ENCODE results near the gene NDUFS8.

DNA sequence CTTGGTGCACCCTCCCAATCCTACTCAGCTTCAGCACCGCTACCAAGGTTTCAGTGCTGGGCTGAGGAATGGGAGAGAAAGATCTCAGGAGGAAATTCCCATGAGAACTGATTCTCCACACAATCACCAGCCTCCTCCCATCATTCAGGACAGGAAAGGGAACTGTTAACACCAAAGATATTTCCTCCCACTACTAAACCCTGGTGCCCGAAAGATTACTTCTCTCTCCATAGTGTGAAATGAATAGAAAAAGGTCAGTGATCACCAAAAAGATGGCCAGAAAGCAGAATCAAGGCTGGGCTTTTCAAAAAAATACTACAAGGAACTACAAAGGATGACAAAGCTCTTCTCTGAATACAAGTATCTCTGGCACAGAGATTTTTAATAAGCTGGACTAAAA, 34.4 kb downstream of the NDUFS8 start:
- TF ChIP-seq, protein P1, sequence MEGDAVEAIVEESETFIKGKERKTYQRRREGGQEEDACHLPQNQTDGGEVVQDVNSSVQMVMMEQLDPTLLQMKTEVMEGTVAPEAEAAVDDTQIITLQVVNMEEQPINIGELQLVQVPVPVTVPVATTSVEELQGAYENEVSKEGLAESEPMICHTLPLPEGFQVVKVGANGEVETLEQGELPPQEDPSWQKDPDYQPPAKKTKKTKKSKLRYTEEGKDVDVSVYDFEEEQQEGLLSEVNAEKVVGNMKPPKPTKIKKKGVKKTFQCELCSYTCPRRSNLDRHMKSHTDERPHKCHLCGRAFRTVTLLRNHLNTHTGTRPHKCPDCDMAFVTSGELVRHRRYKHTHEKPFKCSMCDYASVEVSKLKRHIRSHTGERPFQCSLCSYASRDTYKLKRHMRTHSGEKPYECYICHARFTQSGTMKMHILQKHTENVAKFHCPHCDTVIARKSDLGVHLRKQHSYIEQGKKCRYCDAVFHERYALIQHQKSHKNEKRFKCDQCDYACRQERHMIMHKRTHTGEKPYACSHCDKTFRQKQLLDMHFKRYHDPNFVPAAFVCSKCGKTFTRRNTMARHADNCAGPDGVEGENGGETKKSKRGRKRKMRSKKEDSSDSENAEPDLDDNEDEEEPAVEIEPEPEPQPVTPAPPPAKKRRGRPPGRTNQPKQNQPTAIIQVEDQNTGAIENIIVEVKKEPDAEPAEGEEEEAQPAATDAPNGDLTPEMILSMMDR (IDR thresholded peaks at IDR 0.05): no peak
- TF ChIP-seq EZH2 (IDR thresholded peaks at IDR 0.05; ENCODE audit: borderline replicate concordance, insufficient read depth, low read depth, low read length, poor library complexity, severe bottlenecking): no peak

Measured in B cell (primary cell).